ENCODE measurements around the gene SLC15A1. TPM values are rescaled to one million over a fixed set of nuclear protein-coding genes. Genes with fewer than 3 reads are reported as not detected.

SLC15A1 gene
- total RNA-seq, 4 donors from 2014 or later = not detected

- Histone ChIP-seq H3K4me3 (no peak overlapping the region), H3K27ac (no peak overlapping the region), H3K27me3 (no peaks in the 10 kb centered on the region), H3K9me3 (no peaks in the 10 kb centered on the region), H3K4me1 (peaks cover 0 to 5% (median 4%) of the 10 kb centered on the region in 4 donors), H3K36me3 (no peaks in the 10 kb centered on the region)
- no peak for DNase-seq (ENCODE audit: low spot score in 2 of 2)
- TF ChIP-seq, protein P1, sequence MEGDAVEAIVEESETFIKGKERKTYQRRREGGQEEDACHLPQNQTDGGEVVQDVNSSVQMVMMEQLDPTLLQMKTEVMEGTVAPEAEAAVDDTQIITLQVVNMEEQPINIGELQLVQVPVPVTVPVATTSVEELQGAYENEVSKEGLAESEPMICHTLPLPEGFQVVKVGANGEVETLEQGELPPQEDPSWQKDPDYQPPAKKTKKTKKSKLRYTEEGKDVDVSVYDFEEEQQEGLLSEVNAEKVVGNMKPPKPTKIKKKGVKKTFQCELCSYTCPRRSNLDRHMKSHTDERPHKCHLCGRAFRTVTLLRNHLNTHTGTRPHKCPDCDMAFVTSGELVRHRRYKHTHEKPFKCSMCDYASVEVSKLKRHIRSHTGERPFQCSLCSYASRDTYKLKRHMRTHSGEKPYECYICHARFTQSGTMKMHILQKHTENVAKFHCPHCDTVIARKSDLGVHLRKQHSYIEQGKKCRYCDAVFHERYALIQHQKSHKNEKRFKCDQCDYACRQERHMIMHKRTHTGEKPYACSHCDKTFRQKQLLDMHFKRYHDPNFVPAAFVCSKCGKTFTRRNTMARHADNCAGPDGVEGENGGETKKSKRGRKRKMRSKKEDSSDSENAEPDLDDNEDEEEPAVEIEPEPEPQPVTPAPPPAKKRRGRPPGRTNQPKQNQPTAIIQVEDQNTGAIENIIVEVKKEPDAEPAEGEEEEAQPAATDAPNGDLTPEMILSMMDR (IDR thresholded peaks at IDR 0.05) = no peak
- TF ChIP-seq POLR2A (IDR thresholded peaks at IDR 0.05) = no peak
- peak in 1 of 2 donors; percentile 18 for TF ChIP-seq EP300 (IDR thresholded peaks at IDR 0.05)
- WGBS, 2 donors = 83 to 85% methylated on average over 12 of the region's 12 CpGs
These were observed 101.9 kb downstream of the SLC15A1 start for GRCh38 chr13:98650396-98651107.

- H3K9me3 ChIP-seq = no peaks in the 10 kb centered on the region
- no peaks in the 10 kb centered on the region for H3K27me3 ChIP-seq
- 92% methylated on average over 7 of the region's 7 CpGs for WGBS, 2 donors
- H3K36me3 ChIP-seq = no peaks in the 10 kb centered on the region
- no peak for DNase-seq (ENCODE audit: low spot score in 2 of 2)
- H3K4me1 ChIP-seq = peaks cover 0 to 5% (median 4%) of the 10 kb centered on the region in 4 donors
- H3K4me3 ChIP-seq = no peak overlapping the region
- H3K27ac ChIP-seq = peak overlapping the region in 1 of 4 donors; percentile 55
- TF ChIP-seq EP300 (IDR thresholded peaks at IDR 0.05) (no peak), POLR2A (IDR thresholded peaks at IDR 0.05) (no peak)
- TF ChIP-seq, protein P1 (IDR thresholded peaks at IDR 0.05) = no peak
These were observed 102.6 kb downstream of the SLC15A1 start for GRCh38 chr13:98649861-98650260.

- peaks cover 0 to 5% (median 4%) of the 10 kb centered on the region in 4 donors for H3K4me1 ChIP-seq
- no peak overlapping the region for H3K4me3 ChIP-seq
- H3K9me3 ChIP-seq = no peaks in the 10 kb centered on the region
- no peaks in the 10 kb centered on the region for H3K36me3 ChIP-seq
- H3K27me3 ChIP-seq = no peaks in the 10 kb centered on the region
- 93 to 94% methylated on average over 3 of the region's 3 CpGs for WGBS, 2 donors
- no peak for DNase-seq (ENCODE audit: low spot score in 2 of 2)
- peak overlapping the region in 1 of 4 donors; percentile 20 for H3K27ac ChIP-seq
- TF ChIP-seq, protein P1 (IDR thresholded peaks at IDR 0.05) = no peak
- TF ChIP-seq POLR2A (IDR thresholded peaks at IDR 0.05) (no peak), EP300 (IDR thresholded peaks at IDR 0.05) (no peak)
These were observed 103.8 kb downstream of the SLC15A1 start for GRCh38 chr13:98648686-98649085.

DNA sequence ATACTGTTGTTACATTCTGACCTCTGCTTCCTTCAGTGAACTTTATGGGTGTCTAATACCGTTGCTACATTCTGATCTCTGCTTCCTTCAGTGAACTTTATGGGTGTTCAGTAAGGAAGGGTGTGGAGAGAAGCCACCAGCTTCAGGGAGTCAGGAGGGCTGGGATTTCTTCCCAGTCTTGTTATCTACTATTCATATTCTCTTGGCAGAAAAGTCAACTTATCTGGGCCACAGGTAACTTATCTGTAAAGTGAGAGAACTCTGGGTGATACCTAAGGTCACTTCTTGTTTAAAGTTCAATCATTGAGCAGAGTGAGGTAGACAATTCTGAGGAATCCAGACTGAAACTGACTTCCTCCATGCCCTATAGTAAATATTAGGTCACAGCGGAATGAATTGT lies 104.3 kb downstream of the SLC15A1 start:
- no peak for TF ChIP-seq POLR2A (IDR thresholded peaks at IDR 0.05)
- TF ChIP-seq, protein P1 (IDR thresholded peaks at IDR 0.05) = no peak
- TF ChIP-seq EP300 (IDR thresholded peaks at IDR 0.05) = no peak
- DNase-seq (ENCODE audit: low spot score in 2 of 2) = no peak
- Histone ChIP-seq H3K4me1 (peaks cover 0 to 3% (median 1%) of the 10 kb centered on the region in 4 donors), H3K4me3 (no peak overlapping the region), H3K27ac (no peak overlapping the region), H3K27me3 (no peaks in the 10 kb centered on the region), H3K36me3 (no peaks in the 10 kb centered on the region), H3K9me3 (no peaks in the 10 kb centered on the region)
- WGBS, 2 donors = 54 to 70% methylated on average over 2 of the region's 2 CpGs

- Histone ChIP-seq H3K4me1 (peaks cover 0 to 3% (median 0%) of the 10 kb centered on the region in 4 donors), H3K27me3 (no peaks in the 10 kb centered on the region), H3K9me3 (no peaks in the 10 kb centered on the region), H3K36me3 (no peaks in the 10 kb centered on the region), H3K27ac (no peak overlapping the region), H3K4me3 (no peak overlapping the region)
- WGBS, 2 donors = 88 to 93% methylated on average over 2 of the region's 2 CpGs
- TF ChIP-seq, protein P1 (IDR thresholded peaks at IDR 0.05) = no peak
- TF ChIP-seq POLR2A (IDR thresholded peaks at IDR 0.05) (no peak), EP300 (IDR thresholded peaks at IDR 0.05) (no peak)
- no peak for DNase-seq (ENCODE audit: low spot score in 2 of 2)
These were observed 105.4 kb downstream of the SLC15A1 start for GRCh38 chr13:98647121-98647520.
